ENCODE data around the gene ZNF710. TPM values are rescaled to one million over a fixed set of nuclear protein-coding genes. Genes with fewer than 3 reads are reported as not detected.

The ZNF710 gene
- total RNA-seq, 3 donors from 2014 or later (not counting 1 experiment from before 2014, with no cell fraction given), result 26.5 to 43.1 (median 26.6) TPM

GRCh38 chr15:90099868-90100831, 99.0 kb downstream of the ZNF710 start:
- H3K4me3 ChIP-seq (ENCODE audit: low read length), result no peak overlapping the region
- H3K4me1 ChIP-seq (ENCODE audit: control insufficient read depth, insufficient read depth, low read length), result peaks cover 69% of the 10 kb centered on the region
- H3K27me3 Mint-ChIP-seq (ENCODE audit: low read depth in 2 of 2), result no peaks in the 10 kb centered on the region
- no peaks in the 10 kb centered on the region for H3K36me3 ChIP-seq (ENCODE audit: control insufficient read depth, insufficient read depth, low read length)
- peak overlapping the region; percentile 90 for H3K27ac ChIP-seq (ENCODE audit: low read length)
- ATAC-seq (no peak), DNase-seq (peak in 1 of 2 donors; percentile 65)
- no peaks in the 10 kb centered on the region for H3K9me3 Mint-ChIP-seq
- peak overlapping the region; percentile 90 for H3K4me3 Mint-ChIP-seq
- peak overlapping the region; percentile 94 to 100 for H3K27ac Mint-ChIP-seq
- no peaks in the 10 kb centered on the region for H3K36me3 Mint-ChIP-seq
- no peaks in the 10 kb centered on the region for H3K27me3 ChIP-seq (ENCODE audit: control insufficient read depth, insufficient read depth, low read length)
- H3K4me1 Mint-ChIP-seq, result peaks cover 70 to 72% of the 10 kb centered on the region in 2 donors
- intact Hi-C loops (cut with micrococcal nuclease), result loop anchor here (5.0 kb wide), 1 partner anchor 132 kb away; the partner anchor contains the start of genes CIB1 and GDPGP1
- no peaks in the 10 kb centered on the region for H3K9me3 ChIP-seq (ENCODE audit: control insufficient read depth, insufficient read depth, low read length)
- WGBS (ENCODE audit: insufficient coverage), result 65% methylated on average over 10 of the region's 11 CpGs
- TF ChIP-seq CTCF (IDR thresholded peaks at IDR 0.05), result no peak

GRCh38 chr15:90101130-90101968, 100.2 kb downstream of the ZNF710 start:
- Histone ChIP-seq H3K4me3 (ENCODE audit: low read length) (peak overlapping the region; percentile 68), H3K4me1 (ENCODE audit: control insufficient read depth, insufficient read depth, low read length) (peaks cover 57% of the 10 kb centered on the region), H3K27ac (ENCODE audit: low read length) (peak overlapping the region; percentile 90), H3K36me3 (ENCODE audit: control insufficient read depth, insufficient read depth, low read length) (no peaks in the 10 kb centered on the region), H3K27me3 (ENCODE audit: control insufficient read depth, insufficient read depth, low read length) (no peaks in the 10 kb centered on the region), H3K9me3 (ENCODE audit: control insufficient read depth, insufficient read depth, low read length) (no peaks in the 10 kb centered on the region)
- ATAC-seq (no peak), DNase-seq (peak in 1 of 2 donors; percentile 66)
- TF ChIP-seq CTCF (IDR thresholded peaks at IDR 0.05), result no peak
- 8% methylated on average over 40 of the region's 40 CpGs for WGBS (ENCODE audit: insufficient coverage)
- Mint-ChIP-seq H3K27ac (peak overlapping the region; percentile 94 to 100), H3K4me3 (peak overlapping the region; percentile 90), H3K9me3 (no peaks in the 10 kb centered on the region), H3K27me3 (ENCODE audit: low read depth in 2 of 2) (no peaks in the 10 kb centered on the region), H3K36me3 (no peaks in the 10 kb centered on the region), H3K4me1 (peaks cover 58 to 60% of the 10 kb centered on the region in 2 donors)
- intact Hi-C loops (cut with micrococcal nuclease), result no loop called here

- Mint-ChIP-seq H3K9me3 (no peaks in the 10 kb centered on the region), H3K27ac (peak within 1 kb of the TSS; percentile 94 to 100), H3K27me3 (ENCODE audit: low read depth in 2 of 2) (peaks cover 0 to 3% of the 10 kb centered on the region in 2 donors), H3K4me1 (peaks cover 49 to 51% of the 10 kb centered on the region in 2 donors), H3K36me3 (no peaks in the 10 kb centered on the region), H3K4me3 (peak within 1 kb of the TSS; percentile 90)
- under 1% methylated on average over 104 of the region's 104 CpGs for WGBS (ENCODE audit: insufficient coverage)
- Histone ChIP-seq H3K4me3 (ENCODE audit: low read length) (peak within 1 kb of the TSS; percentile 68), H3K9me3 (ENCODE audit: control insufficient read depth, insufficient read depth, low read length) (no peaks in the 10 kb centered on the region), H3K27ac (ENCODE audit: low read length) (peak within 1 kb of the TSS; percentile 90), H3K27me3 (ENCODE audit: control insufficient read depth, insufficient read depth, low read length) (no peaks in the 10 kb centered on the region), H3K36me3 (ENCODE audit: control insufficient read depth, insufficient read depth, low read length) (no peaks in the 10 kb centered on the region), H3K4me1 (ENCODE audit: control insufficient read depth, insufficient read depth, low read length) (peaks cover 52% of the 10 kb centered on the region)
- DNase-seq, result peak; percentile 77 to 87
- TF ChIP-seq CTCF (IDR thresholded peaks at IDR 0.05), result no peak
- intact Hi-C loops (cut with micrococcal nuclease), result no loop called here
- ATAC-seq, result peak; percentile 79 to 92 (median 86)
These were observed 101.1 kb downstream of the ZNF710 start, which contains the start of gene IDH2 for GRCh38 chr15:90101969-90102890. Gene IDH2 (minus strand): TSS chr15:90102468. CDS start chr15:90102390, 78 bp downstream.
